HL-60 (cell line): ENCODE results near the gene RAB3GAP1.

Experiments
- DNase-seq, 2 experiments: peaks; one replicate each; pipeline ENCODE4 v3.0.0-alpha.2; 2010 to 2020; ENCODE audit warnings: low read depth in 1 of 2, low spot score in 1 of 2
- H3K27ac ChIP-seq: fragments of 250-450 bp; sonication (Bioruptor Pico); replicated peaks from 2 replicates; pipeline ENCODE4 v1.5.1; 2020; ENCODE audit warnings: mild to moderate bottlenecking, moderate library complexity
- H3K27me3 ChIP-seq: fragments of 250-450 bp; sonication (Bioruptor Pico); 2 replicates; pipeline ENCODE4 v1.5.1; 2021; ENCODE audit warnings: mild to moderate bottlenecking, moderate library complexity; ENCODE audit not compliant: insufficient read depth, poor library complexity, severe bottlenecking
- H3K4me3 ChIP-seq: replicated peaks from 2 replicates; pipeline ENCODE4 v1.5.1; 2011; ENCODE audit warnings: mild to moderate bottlenecking, control low read depth, low read length; ENCODE audit not compliant: insufficient read depth
- CTCF ChIP-seq: IDR thresholded peaks from one replicate; pipeline ENCODE4 v1.5.1; 2011; ENCODE audit warnings: low read length, control low read depth, inconsistent platforms; ENCODE audit not compliant: insufficient read depth
- GABPA ChIP-seq: IDR thresholded peaks from 2 replicates; pipeline ENCODE4 v1.6.1; 2012; ENCODE audit warnings: low read depth
- POLR2AphosphoS5 ChIP-seq: IDR thresholded peaks from 2 replicates; pipeline ENCODE4 v1.6.1; 2012; ENCODE audit warnings: low read depth
- REST ChIP-seq: IDR thresholded peaks from 2 replicates; pipeline ENCODE4 v1.6.1; 2012; ENCODE audit warnings: low read depth; ENCODE audit not compliant: insufficient replicate concordance
- SPI1 ChIP-seq: IDR thresholded peaks from 2 replicates; pipeline ENCODE4 v1.6.1; 2012; ENCODE audit warnings: low read depth, mild to moderate bottlenecking, borderline replicate concordance

Gene RAB3GAP1

GRCh38 chr2:135169900-135170753, 118.0 kb downstream of the RAB3GAP1 start:
- no peak overlapping the region for H3K4me3 ChIP-seq
- H3K27me3 ChIP-seq: no peaks in the 10 kb centered on the region
- H3K27ac ChIP-seq: no peak overlapping the region
- no peak for TF ChIP-seq SPI1
- TF ChIP-seq REST: no peak
- no peak for TF ChIP-seq GABPA
- TF ChIP-seq POLR2AphosphoS5: no peak
- TF ChIP-seq CTCF: no peak
- DNase-seq: no peak

- H3K4me3 ChIP-seq: no peak overlapping the region
- DNase-seq: no peak
- H3K27me3 ChIP-seq: no peaks in the 10 kb centered on the region
- no peak overlapping the region for H3K27ac ChIP-seq
- TF ChIP-seq REST (no peak), SPI1 (no peak), CTCF (no peak), POLR2AphosphoS5 (no peak), GABPA (no peak)
Observed at GRCh38 chr2:135174049-135174809, 122.1 kb downstream of the RAB3GAP1 start.

- no peak overlapping the region for H3K4me3 ChIP-seq
Observed at GRCh38 chr2:135174810-135175093, 122.7 kb downstream of the RAB3GAP1 start.

More at GRCh38 chr2:135174810-135175093, 122.7 kb downstream of the RAB3GAP1 start:
- DNase-seq: no peak
- Histone ChIP-seq H3K27me3 (no peaks in the 10 kb centered on the region), H3K27ac (no peak overlapping the region)
- TF ChIP-seq POLR2AphosphoS5: no peak
- no peak for TF ChIP-seq GABPA
- TF ChIP-seq SPI1: no peak
- TF ChIP-seq REST: no peak
